Fibroblast of pulmonary artery (primary cell): ENCODE results near the gene DNAJB9.

Experiments used
- DNase-seq: peaks from one replicate; pipeline ENCODE4 v3.0.0-alpha.2; 2010; ENCODE audit warnings: low read depth
- H3K4me3 ChIP-seq: replicated peaks from 2 replicates; pipeline ENCODE4 v1.5.1; 2011; ENCODE audit warnings: low read depth, mild to moderate bottlenecking, control low read depth, low read length, moderate library complexity
- CTCF ChIP-seq: IDR thresholded peaks from 2 replicates; pipeline ENCODE4 v1.5.1; 2011; ENCODE audit warnings: mild to moderate bottlenecking, control low read depth, low read length, inconsistent platforms; ENCODE audit errors: missing control alignments

DNAJB9 gene

GRCh38 chr7:108609643-108610042, 40.0 kb downstream of the DNAJB9 start:
- no peak overlapping the region for H3K4me3 ChIP-seq
- no peak for TF ChIP-seq CTCF
- DNase-seq: no peak

GRCh38 chr7:108611268-108611667, 41.6 kb downstream of the DNAJB9 start:
- no peak for TF ChIP-seq CTCF
- no peak overlapping the region for H3K4me3 ChIP-seq
- DNase-seq: no peak

GRCh38 chr7:108613147-108613948, 43.7 kb downstream of the DNAJB9 start:
- TF ChIP-seq CTCF: peak; percentile 65
- H3K4me3 ChIP-seq: no peak overlapping the region
- DNase-seq: peak; percentile 63

GRCh38 chr7:108613949-108614381, 44.3 kb downstream of the DNAJB9 start:
- TF ChIP-seq CTCF: no peak
- H3K4me3 ChIP-seq: no peak overlapping the region
- no peak for DNase-seq

GRCh38 chr7:108614896-108615295, 45.2 kb downstream of the DNAJB9 start:
- no peak overlapping the region for H3K4me3 ChIP-seq
- DNase-seq: no peak
- no peak for TF ChIP-seq CTCF

- TF ChIP-seq CTCF: no peak
- DNase-seq: no peak
- H3K4me3 ChIP-seq: no peak overlapping the region
These were observed 48.4 kb downstream of the DNAJB9 start for GRCh38 chr7:108618056-108618455.

GRCh38 chr7:108623220-108623619, 53.5 kb downstream of the DNAJB9 start:
- DNase-seq: no peak
- TF ChIP-seq CTCF: no peak
- no peak overlapping the region for H3K4me3 ChIP-seq
